Upper lobe of left lung (tissue), 4 donors: ENCODE measurements around the gene SLC6A3.
"Not testable (repeated sequence)": the region's sequence is repeated elsewhere in the genome, so short reads cannot be mapped to it uniquely, and the experiment has no call there.

Experiments used
- CTCF ChIP-seq, 6 experiments: fragments of 450-650 bp in 4 of 6; fragments of 200-600 bp in 2 of 6; sonication (generic) in 2 of 6; IDR thresholded peaks; one replicate each; pipeline ENCODE4 v1.5.1; 2016 to 2019; ENCODE audit warnings: antibody characterized with exemption in 6 of 6
- POLR2A ChIP-seq, 4 donors: fragments of 450-650 bp; IDR thresholded peaks; one replicate each; pipeline ENCODE4 v1.5.1; 2016 to 2017; ENCODE audit warnings: antibody characterized with exemption in 4 of 4, mild to moderate bottlenecking in 2 of 4

GRCh38 chr5:1459435-1459834 lies 14.2 kb upstream of the SLC6A3 start:
- not testable (repeated sequence) for TF ChIP-seq CTCF, POLR2A (IDR thresholded peaks at IDR 0.05)
